GM18858 (cell line): ENCODE data around the gene LTA4H.

Experiments
- ATAC-seq: cut with Tn5 transposase; IDR thresholded peaks from one replicate; pipeline ENCODE4 v1.9.1; 2021; ENCODE audit not compliant: unreplicated experiment

Gene LTA4H

DNA sequence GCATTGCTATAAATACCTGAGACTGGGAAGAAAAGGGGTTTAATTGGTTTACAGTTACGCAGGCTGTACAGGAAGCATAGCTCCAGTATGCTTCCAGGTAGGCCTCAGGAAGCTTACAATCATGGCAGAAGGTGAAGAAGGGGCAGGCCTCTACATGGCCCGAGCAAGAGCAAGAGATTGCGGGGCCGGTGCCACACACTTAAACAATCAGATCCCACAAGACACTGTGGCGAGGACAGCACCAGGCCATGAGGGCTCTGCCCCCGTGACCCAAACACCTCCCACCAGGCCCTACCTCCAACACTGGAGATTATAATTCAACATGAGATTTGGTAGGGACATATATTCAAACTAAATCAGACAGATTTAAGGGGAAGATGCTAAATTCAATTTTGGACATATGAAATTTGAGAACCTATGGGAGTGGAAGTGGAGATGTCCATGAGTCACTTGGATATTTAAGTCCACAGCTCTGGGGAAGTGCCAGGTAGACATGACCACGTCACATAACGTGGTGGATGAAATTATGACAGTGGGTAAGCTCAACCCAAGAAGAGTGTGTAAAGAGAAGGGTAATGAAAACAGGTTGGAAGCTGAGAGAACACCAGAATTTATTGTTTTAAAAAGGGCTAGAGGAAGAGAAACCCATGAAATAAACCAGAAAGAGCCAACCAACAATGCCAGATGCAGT, 1.5 kb upstream of the LTA4H start:
- ATAC-seq = no peak

DNA sequence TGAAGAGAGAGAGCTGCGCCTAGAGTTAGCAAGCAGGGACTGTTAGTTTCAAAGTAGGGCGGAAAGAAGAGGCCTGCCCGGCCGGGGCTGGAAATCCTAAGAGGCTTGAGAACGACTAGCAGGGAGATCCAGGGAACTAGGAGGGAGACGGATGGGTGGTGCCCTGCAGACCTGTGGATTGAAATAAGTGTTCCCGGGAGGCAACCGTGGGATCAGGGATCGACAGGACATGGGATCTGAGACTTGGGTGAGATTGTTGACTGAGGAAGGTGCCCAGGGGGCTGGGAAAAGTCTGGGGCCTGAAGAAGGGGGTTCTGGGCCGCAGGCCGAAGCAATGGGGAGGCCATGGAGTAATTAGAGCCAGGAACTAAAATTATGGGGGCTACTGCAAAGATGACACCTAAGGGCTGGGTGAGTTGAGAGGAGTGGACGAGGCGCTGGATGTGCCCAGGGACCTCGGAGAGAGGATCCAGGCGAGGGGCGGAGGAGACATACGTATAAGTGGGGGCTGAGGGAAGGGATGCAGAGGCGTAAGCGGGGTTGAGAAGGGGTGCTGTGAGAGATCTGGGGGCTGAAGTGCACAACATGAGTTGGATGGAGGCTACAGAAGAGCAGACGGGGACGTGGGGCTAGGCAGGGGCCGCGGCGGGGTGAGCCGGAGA, 635 bp downstream of the LTA4H start:
- ATAC-seq = peak; percentile 1

DNA sequence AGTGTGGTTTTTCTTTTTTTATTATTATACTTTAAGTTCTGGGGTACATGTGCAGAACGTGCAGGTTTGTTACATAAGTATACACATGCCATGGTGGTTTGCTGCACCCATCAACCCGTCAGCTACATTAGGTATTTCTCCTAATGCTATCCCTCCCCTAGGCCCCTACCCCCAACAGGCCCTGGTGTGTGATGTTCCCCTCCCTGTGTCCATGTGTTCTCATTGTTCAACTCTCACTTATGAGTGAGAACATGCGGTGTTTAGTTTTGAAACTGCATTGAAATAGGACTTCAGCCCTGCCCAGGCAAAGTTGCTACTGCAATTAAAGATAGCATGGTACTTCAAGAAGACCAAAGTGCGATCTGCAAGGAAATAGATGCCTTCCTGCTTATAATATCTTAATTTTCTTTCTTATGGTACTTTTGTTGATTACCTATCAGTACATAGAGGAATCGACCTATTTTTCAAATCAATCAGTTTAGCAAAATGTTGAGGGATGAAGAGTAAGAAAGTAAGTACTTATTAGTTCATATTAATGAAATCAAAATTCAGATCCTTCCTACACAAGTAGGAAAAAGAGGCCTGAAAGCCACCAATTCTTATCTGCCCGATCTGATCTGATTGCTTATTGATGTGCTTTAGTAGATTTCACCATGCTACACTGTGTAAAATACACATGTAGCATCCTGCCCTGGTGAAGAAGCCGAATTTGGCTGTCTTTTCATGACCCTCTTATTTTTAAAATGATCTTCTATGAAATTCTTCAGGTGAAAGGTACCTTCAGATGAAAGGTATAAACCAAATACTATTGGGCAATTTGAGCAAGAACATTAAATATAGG, 1.6 kb downstream of the LTA4H start:
- ATAC-seq = no peak

DNA sequence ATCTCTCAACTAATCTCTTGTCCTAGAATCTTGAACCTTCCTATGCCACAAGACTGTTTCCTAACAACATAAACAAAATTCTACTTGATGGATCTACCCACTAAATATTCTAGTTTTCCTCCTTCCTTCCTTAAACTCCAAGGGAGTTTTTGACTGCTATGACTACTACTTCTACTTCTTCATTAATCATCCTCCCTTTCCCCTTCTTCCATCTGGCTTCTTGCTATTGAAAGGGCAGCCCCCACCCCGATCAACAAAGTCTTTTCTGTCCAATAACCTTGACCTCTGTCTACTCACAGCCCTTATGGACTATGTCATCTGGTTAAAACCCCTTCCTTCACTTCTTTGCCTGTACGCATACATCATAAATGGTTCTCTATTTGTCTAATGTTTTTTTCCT, 5.6 kb downstream of the LTA4H start:
- no peak for ATAC-seq

DNA sequence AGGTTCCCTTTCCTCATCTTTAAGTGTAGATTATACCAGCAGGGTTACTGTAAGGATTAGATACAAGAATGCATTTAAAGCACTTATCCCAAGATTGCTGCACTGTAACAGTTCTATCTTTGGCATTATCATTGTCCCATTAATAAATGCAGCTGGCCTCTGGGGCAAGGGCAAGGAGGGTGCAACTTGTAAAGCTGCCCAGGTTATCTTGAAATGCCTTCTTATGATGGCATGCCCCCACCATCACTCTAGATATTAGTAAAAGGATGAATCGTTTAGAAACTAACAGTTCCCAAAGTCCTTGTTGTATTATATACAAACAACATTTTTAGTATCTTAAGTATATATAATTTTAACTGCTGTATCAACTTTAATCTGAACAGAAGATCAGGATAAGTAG, 6.8 kb downstream of the LTA4H start:
- no peak for ATAC-seq

DNA sequence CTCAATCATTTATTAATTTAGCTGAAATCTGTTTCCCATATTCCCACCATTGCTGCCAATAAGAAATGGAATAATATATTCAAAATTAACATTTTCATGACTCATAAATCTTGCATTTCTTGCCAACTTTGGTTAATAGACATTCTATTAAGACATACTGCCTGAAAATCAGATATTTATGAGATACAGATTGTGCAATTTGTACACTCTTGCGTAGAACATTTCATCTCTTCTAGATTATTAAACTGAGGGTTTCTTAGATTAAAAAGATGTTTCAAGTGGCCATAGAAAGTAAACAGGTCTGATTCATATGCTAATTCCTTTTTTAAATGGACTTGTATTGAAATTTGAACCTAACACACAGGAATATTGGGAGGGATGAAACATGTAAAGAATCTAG, 9.1 kb downstream of the LTA4H start:
- ATAC-seq = no peak

DNA sequence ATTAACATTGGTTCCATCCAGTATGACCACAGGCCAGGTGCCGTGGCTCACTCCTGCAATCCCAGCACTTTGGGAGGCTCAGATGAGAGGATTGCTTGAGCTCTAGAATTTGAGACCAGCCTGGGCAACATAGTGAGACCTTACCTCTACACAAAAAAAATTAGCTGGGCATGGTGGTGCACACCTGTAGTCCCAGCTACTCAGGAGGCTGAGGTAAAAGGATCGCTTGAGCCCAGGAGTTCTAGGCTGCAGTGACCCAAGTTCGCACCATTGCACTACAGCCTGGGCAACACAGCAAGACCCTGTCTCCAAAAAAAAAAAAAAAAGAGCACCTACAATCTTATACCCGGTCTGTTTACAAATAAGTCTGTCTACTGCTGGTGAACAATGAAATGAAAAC, 9.9 kb downstream of the LTA4H start:
- no peak for ATAC-seq

DNA sequence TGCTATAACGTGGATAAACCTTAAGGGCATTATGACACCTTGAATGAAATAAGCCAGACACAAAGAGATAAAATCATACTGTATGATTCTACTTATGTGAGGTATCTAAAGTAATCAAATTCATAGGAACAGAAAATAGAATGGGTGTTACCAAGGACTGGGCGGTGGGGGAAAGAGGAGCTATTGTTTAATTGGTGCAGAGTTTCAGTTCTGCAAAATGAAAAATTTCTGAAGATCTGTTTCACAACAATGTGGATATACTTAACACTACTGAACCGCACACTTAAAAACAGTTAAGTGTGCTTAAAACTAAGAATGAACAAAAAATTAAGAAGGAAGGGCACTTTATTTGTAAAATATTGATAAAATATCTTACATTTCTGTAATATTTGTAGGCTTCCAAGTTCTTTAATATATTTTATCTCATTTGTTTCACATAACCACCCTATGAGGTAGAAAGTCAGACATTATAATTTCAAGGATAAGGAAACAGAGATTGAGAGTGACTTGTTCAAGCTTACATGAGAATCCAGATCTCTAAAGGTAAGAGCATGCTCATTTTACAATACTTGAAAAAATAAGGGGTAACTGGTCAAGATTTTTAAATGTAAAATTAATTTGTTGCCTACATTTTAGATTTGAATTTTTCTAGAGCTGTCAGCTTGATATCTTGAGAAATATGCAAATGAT, 14.9 kb downstream of the LTA4H start:
- peak; percentile 98 for ATAC-seq

DNA sequence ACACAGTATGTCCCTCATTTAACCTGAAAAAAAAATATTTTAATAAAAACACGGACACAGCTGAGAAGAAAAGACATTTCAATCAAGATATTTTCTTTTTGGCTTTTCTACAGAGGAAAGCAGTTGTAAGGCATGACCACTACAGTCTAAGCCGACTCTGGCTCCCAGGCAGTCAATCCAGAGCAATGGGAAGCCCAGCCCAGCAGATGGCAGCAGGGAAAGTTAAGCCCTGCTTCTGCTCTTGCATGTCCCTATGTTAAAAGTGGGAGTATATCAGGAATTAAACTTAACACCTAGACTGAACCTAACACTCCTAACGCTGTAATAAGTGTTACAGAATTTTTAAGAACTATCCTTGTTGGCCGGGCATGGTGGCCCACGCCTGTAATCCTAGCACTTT, 19.7 kb downstream of the LTA4H start:
- ATAC-seq = no peak

DNA sequence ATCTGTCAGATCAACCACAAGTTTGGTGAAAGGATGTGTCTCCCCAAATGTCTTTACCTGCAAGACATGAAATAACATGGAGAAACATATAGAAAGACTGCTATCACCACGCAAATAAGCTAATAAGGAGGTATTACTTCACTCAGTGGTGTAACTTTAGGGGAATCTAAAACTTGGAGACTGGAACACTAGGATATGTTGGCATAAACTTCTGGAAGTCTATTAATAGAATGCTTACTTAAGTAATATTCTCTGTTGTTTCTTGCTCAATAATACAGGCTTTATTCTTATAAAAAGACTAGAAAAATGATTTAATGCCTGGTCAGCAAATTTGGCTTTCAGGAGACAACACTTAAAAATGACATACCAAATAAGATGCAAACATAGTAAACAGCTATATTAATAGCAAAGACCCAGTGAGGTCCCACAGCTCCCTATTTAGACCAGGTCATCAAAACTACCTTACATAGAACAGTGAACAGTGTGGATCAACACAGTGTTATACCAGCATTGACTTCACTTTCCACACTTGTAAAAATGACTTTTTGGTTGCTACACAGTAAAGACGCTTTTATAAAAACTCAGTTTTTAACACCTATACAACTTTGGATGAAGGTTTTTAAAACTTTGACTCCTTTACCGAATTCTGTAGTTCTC, 20.3 kb downstream of the LTA4H start:
- ATAC-seq = no peak

DNA sequence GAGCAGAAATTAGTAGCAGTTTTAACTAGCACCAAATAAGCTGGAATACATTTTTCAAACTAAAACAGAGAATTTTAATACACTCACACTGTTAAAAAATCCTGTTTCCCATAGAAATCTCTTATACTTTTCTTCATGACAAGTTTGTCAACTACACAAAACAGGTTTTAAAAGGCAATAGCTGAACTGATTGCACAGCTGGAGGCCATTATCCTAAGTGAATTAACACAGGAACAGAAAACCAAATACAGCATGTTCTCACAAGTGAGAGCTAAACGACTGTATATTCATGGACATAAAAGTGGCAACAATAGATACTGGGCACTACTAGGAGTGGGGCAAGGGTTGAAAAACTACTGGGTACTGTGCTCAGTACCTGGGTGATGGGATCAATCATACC, 27.7 kb downstream of the LTA4H start:
- no peak for ATAC-seq

DNA sequence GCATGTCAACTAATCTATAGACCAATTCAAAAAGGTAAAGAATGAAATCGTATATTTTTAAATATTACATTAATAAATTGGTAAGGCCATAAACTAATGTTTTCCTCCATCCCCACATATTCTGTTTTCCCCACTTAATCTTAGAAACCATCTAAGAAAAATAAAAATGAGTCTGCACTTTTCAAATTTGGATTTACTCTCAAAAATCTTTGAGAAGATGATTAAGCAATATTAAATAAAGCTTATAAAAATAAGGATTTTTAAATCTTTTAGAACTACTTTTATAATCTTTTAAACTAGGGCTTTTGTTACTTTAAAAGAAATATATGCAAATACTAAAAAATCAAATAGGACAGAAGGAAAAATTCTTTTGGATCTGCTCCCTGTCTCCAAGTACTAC, 28.7 kb downstream of the LTA4H start:
- no peak for ATAC-seq

DNA sequence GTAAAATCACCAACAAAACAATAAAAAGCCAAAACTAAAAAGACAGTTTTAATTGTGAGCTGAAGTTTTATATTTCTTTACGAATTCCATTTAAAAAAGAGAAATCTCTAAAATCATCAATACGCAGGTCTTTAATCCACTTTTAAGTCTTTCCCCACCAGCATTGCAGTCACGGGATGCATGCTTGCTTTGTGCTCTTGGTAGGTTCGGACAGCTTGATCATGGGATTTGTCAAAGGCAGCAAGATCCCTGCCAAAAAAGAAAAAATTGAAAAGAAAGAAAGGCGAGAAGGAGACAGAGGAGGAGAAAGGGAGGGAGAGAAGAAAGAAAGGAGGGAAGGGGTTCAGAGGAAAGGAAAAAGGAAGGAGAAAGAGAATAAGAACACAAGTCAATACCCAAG, 34.5 kb downstream of the LTA4H start:
- ATAC-seq = no peak

DNA sequence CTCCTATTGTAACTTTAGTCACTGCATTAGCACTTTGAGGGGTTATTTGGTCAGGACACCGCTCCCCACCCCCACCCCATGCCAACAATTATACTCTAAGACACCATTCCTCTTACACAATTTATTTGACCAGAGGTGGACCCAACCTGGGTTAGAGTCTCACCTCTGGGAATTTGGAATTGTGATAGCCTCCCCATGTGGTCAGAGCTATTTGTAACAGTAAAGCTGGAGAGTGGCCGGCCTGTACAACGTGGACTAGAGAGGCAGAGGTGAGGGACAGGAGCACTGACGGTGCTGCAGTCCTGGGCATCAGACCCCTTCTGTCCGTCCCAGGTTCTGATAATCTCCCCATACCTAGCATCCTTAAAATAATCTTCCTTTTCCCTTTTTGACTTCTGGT, 35.9 kb downstream of the LTA4H start:
- ATAC-seq = no peak

DNA sequence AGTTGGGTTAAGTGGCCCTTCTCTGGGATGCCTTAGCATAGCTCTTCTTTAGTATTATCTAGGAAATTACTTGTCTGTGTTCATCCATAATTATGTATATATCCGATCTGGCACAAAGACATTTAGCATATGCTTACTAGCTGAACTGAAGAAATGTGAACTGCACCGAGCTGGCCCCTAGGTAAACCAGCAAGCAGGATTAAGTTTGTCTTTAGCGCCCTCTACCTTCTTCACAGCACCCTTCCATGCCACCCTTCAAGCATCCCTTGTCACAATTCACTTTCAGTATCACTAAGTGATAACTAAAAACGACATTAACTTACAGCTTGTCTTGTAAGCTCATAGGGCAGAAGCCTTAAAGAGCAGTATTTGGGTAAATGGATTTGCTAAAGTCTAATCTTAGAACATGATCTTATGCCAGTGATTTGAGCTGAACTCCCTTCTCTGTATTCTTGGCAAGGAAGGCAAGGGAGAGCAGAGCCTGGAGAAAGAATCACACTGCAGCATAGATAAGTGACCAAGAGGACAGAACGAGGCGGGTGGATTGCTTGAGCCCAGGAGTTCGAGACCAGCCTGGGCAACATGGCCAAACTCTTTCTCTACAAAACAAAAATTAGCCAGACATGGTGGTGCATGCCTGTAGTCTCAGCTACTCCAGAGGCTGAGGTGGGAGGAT, 36.6 kb downstream of the LTA4H start:
- peak; percentile 94 for ATAC-seq

DNA sequence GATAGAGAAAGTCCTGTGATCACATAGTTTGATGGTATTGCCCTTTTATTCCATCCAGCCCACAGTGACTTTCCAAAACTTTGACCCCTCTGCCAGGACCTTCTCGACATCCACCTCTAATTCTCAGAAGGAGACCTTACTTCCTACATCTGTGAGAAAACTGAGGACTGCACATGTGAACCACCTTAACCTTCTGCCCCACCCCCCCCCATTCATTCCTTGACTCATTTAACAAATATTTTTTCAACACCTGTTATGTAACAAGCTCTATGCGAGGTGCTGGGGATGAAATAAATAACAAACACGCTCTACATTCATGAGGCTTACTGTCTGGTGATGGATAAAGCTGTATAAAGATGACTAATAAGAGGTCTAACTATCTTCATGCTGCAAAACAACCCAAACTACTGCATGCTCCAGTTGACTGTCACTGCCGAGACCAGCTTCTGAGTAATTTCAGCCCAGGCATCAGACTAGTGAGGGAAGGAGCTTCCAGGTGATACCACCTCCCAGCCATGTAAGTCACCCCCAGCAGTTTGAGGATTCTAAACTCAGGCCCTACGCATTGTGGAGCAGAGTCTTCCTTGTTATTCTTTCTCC, 37.4 kb downstream of the LTA4H start:
- no peak for ATAC-seq

DNA sequence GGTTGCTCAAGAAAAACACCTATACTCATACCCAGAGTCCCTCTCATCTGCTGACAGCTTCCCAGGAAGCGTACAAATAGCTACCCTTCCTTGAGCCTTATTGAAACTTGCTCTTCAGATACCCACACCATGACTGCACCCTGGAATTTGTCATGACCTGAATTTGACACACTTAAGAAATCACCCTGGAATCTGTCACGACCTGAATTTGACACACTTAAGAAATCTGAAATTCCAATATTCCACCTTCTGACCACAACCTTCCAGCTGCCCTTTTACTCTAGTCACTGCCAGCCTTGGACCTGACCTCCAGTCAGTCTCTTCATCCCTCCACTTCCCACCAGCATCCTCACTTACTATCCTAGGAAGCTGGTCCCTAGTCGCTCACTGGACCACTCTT, 38.1 kb downstream of the LTA4H start:
- ATAC-seq = no peak

DNA sequence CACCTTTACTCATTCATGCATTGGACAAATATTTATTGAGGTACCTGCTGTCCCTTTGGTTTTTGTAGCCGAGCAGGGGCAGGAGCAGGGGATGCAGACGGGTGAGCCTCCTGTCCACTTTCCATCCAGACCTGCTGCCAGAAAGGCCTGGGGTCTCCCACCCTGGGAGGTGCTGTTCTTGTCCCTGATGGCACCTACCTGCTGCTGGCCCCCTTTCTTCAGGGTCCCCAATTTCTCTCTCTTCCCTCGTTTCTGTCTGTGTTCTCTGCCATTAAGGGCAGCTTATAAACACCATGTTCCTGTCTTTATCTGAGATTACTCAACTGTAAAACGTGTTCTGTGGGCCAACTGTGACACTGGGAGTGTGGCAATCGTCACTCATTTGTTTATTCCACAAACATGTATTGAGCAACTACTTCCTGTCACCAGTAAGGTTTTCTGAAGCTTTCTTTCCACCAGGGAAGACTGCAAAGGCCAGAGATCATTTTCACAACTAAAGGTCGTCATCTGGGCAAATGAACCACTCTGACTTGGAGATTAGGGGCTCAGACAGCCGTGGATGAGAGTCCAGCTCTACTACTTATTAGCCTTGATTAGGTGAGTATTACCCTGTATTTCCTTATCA, 39.2 kb downstream of the LTA4H start, which contains the start of gene HAL:
HAL (minus strand) TSS at position 311 of the 625 bp plus-strand sequence. CDS start 434 bp downstream, outside the sequence.
- ATAC-seq = no peak

DNA sequence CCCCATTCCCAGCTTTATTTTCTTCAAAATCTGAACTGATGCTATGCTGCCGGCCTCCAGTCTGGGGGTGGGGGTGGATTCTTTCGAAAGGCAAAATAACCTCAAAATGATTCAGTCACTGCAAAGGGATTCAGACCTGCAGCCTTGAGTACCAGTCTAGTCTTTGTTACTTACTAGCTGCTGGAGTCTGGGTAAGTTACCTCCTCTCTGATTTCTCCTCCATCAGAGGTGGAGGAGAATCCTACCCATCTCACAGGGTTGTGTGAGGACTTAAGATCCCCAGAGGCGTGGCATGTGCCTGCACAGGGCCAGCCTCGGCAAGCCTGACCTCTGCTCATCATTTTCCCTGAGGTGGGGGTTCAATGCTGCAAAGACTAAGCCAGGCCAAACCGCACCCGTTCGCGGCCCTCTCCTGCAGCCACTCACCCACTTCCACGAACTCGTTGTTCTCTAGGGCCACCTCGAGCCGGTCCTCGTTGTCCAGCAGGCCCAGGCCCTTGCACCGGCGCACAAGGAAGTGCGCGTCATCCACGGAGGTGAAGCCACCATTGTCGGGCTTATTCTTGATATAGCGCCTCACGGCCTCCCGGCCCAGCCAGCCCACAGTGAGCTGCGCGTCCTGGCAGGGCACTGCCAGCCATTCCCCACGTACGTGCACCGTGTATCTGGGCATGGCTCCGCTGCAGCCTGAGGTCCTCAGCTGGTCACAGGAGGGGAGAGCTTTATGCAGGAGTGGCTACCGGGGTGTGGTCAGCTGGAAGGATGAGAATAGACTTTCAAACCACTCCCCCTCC, 40.0 kb downstream of the LTA4H start:
- ATAC-seq = no peak
